Mesenchymal stem cell (in vitro differentiated cells and primary cell): ENCODE measurements around the gene CACNG6.

Experiments used
- DNase-seq: peaks from one replicate; pipeline ENCODE4 v3.0.0-alpha.2; 2013
- H2AFZ ChIP-seq: one replicate; pipeline ENCODE4 v1.6.1; 2013; ENCODE audit warnings: low read depth, mild to moderate bottlenecking, control low read depth, inconsistent platforms, low read length, moderate library complexity
- H2AK5ac ChIP-seq: 2 replicates; pipeline ENCODE4 v1.6.1; 2013; ENCODE audit warnings: low read length, moderate library complexity, mild to moderate bottlenecking, inconsistent platforms; ENCODE audit not compliant: severe bottlenecking
- H2BK120ac ChIP-seq: one replicate; pipeline ENCODE4 v1.6.1; 2013; ENCODE audit warnings: low read depth, mild to moderate bottlenecking, inconsistent platforms, low read length, moderate library complexity
- H2BK12ac ChIP-seq, 2 experiments: one replicate each; pipeline ENCODE4 v1.6.1; 2013; ENCODE audit warnings: inconsistent platforms in 2 of 2, low read length in 2 of 2, mild to moderate bottlenecking in 2 of 2, moderate library complexity in 2 of 2, control low read depth in 1 of 2
- H2BK15ac ChIP-seq: one replicate; pipeline ENCODE4 v1.6.1; 2013; ENCODE audit warnings: mild to moderate bottlenecking, low read depth, inconsistent platforms; ENCODE audit not compliant: poor library complexity, severe bottlenecking
- H2BK5ac ChIP-seq: 2 replicates; pipeline ENCODE4 v1.6.1; 2013; ENCODE audit warnings: low read depth, mild to moderate bottlenecking, low read length, control low read depth, inconsistent platforms; ENCODE audit not compliant: poor library complexity, severe bottlenecking
- H3K14ac ChIP-seq, 2 experiments: one replicate each; pipeline ENCODE4 v1.6.1; 2013; ENCODE audit warnings: inconsistent platforms in 2 of 2, low read length in 2 of 2, control low read depth in 1 of 2, mild to moderate bottlenecking in 1 of 2, moderate library complexity in 1 of 2
- H3K18ac ChIP-seq, 2 experiments: one replicate each; pipeline ENCODE4 v1.6.1; 2013; ENCODE audit warnings: inconsistent platforms in 2 of 2, low read length in 2 of 2, control low read depth in 1 of 2, low read depth in 1 of 2, mild to moderate bottlenecking in 1 of 2
- H3K23ac ChIP-seq, 2 experiments: one replicate each; pipeline ENCODE4 v1.6.1; 2013; ENCODE audit warnings: inconsistent platforms in 2 of 2, low read length in 2 of 2, mild to moderate bottlenecking in 2 of 2, moderate library complexity in 2 of 2, control low read depth in 1 of 2
- H3K27ac ChIP-seq: 2 replicates; pipeline ENCODE4 v1.5.1; 2013; ENCODE audit warnings: mild to moderate bottlenecking, moderate library complexity, low read length, control low read depth, inconsistent platforms; ENCODE audit not compliant: poor library complexity, severe bottlenecking
- H3K27me3 ChIP-seq, 2 experiments: 2 replicates each; pipeline versions ENCODE4 v1.6.1 to v1.7.0; 2013; ENCODE audit warnings: low read length in 2 of 2, mild to moderate bottlenecking in 2 of 2, moderate library complexity in 2 of 2, control low read depth in 1 of 2, inconsistent platforms in 1 of 2; ENCODE audit not compliant: control insufficient read depth in 1 of 2, insufficient read depth in 1 of 2
- H3K36me3 ChIP-seq, 2 experiments: 2 replicates each; pipeline versions ENCODE4 v1.6.1 to v1.7.0; 2013; ENCODE audit warnings: low read length in 2 of 2, control low read depth in 1 of 2, inconsistent platforms in 1 of 2, low read depth in 1 of 2, mild to moderate bottlenecking in 1 of 2; ENCODE audit not compliant: insufficient read depth in 2 of 2, control insufficient read depth in 1 of 2
- H3K4ac ChIP-seq, 2 experiments: one replicate each; pipeline ENCODE4 v1.6.1; 2013; ENCODE audit warnings: inconsistent platforms in 2 of 2, low read length in 2 of 2, mild to moderate bottlenecking in 2 of 2, moderate library complexity in 2 of 2, control low read depth in 1 of 2, low read depth in 1 of 2
- H3K4me1 ChIP-seq: 2 replicates; pipeline ENCODE4 v1.6.1; 2013; ENCODE audit warnings: low read depth, low read length, control low read depth; ENCODE audit not compliant: control insufficient read depth, insufficient read depth
- H3K4me2 ChIP-seq: 2 replicates; pipeline ENCODE4 v1.6.1; 2013; ENCODE audit warnings: low read length, mild to moderate bottlenecking, inconsistent platforms; ENCODE audit not compliant: poor library complexity, severe bottlenecking
- H3K4me3 ChIP-seq, 2 experiments: 2 replicates each; pipeline versions ENCODE4 v1.5.1 to v1.7.0; 2013; ENCODE audit warnings: low read length in 2 of 2, mild to moderate bottlenecking in 2 of 2, control low read depth in 1 of 2, low read depth in 1 of 2; ENCODE audit not compliant: insufficient read depth in 1 of 2
- H3K79me1 ChIP-seq: replicated peaks from 2 replicates; pipeline ENCODE4 v1.6.1; 2013; ENCODE audit warnings: mild to moderate bottlenecking, control low read depth, low read length, inconsistent platforms; ENCODE audit not compliant: poor library complexity, severe bottlenecking
- H3K9ac ChIP-seq: 2 replicates; pipeline ENCODE4 v1.7.0; 2013; ENCODE audit warnings: mild to moderate bottlenecking, low read length, moderate library complexity
- H3K9me3 ChIP-seq: 2 replicates; pipeline ENCODE4 v1.7.0; 2013; ENCODE audit warnings: mild to moderate bottlenecking, low read length; ENCODE audit not compliant: control insufficient read depth
- H4K8ac ChIP-seq: one replicate; pipeline ENCODE4 v1.6.1; 2013; ENCODE audit warnings: inconsistent platforms, mild to moderate bottlenecking, low read length, moderate library complexity
- H4K91ac ChIP-seq: one replicate; pipeline ENCODE4 v1.6.1; 2013; ENCODE audit warnings: mild to moderate bottlenecking, low read length, inconsistent platforms
- WGBS: methylation state at CpG from one replicate; pipeline ENCODE4 v1.1.7; 2013; ENCODE audit warnings: mixed read lengths; 5-methylcytosine and 5-hydroxymethylcytosine counted together

The CACNG6 gene

DNA sequence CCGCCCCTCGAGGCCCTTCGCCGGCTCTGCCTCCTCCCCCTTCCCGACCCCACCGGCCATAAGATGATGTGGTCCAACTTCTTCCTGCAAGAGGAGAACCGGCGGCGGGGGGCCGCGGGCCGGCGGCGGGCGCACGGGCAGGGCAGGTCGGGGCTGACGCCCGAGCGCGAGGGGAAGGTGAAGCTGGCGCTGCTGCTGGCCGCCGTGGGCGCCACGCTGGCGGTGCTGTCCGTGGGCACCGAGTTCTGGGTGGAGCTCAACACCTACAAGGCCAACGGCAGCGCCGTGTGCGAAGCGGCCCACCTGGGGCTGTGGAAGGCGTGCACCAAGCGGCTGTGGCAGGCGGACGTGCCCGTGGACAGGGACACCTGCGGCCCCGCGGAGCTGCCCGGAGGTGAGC is 1.4 kb downstream of the CACNG6 start:
- Histone ChIP-seq H2BK5ac (no peak overlapping the region), H3K79me1 (no peaks in the 10 kb centered on the region), H2AK5ac (no peak overlapping the region), H2BK15ac (no peak overlapping the region), H2BK12ac (no peak overlapping the region), H2AFZ (no peak overlapping the region), H3K9me3 (no peaks in the 10 kb centered on the region), H4K91ac (no peak overlapping the region), H3K4me1 (peaks cover 6% of the 10 kb centered on the region), H4K8ac (no peak overlapping the region), H3K27ac (no peak overlapping the region), H3K9ac (no peak overlapping the region), H3K23ac (no peak overlapping the region), H3K18ac (no peak overlapping the region), H3K4ac (no peak overlapping the region), H3K14ac (no peak overlapping the region), H2BK120ac (no peak overlapping the region), H3K4me3 (no peak overlapping the region), H3K36me3 (no peaks in the 10 kb centered on the region), H3K4me2 (no peak overlapping the region), H3K27me3 (peaks cover 14 to 70% of the 10 kb centered on the region in 2 experiments)
- no peak for DNase-seq
- 91% methylated on average over 35 of the region's 43 CpGs for WGBS

DNA sequence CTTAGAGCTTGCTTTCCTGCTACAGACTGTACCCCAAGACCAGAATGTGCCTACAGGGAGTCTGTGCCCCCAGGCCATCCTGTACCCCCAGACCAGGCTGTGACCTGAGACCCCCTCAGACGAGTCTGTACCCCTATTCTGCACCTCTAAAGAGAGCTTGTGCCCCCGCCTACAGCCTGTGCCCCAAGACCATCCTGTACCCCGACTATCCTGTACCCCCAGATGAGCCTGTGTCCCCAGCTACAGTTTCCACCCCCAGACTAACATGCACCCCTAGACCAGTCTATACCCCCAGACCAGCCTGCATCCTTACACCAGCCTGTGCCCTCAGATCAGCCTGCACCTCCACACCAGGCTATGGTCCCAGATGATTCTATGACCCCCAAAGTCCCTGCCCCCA is 2.0 kb downstream of the CACNG6 start:
- Histone ChIP-seq H3K4me3 (no peak overlapping the region), H3K27ac (no peak overlapping the region), H3K4me1 (peaks cover 6% of the 10 kb centered on the region), H3K27me3 (peaks cover 14 to 73% of the 10 kb centered on the region in 2 experiments), H2BK12ac (no peak overlapping the region), H3K4ac (no peak overlapping the region), H3K9me3 (no peaks in the 10 kb centered on the region), H3K14ac (no peak overlapping the region), H3K36me3 (no peaks in the 10 kb centered on the region), H2AFZ (no peak overlapping the region), H2BK120ac (no peak overlapping the region), H3K9ac (no peak overlapping the region), H3K18ac (no peak overlapping the region), H3K4me2 (no peak overlapping the region), H3K23ac (no peak overlapping the region), H2BK5ac (no peak overlapping the region), H2BK15ac (no peak overlapping the region), H4K8ac (no peak overlapping the region), H2AK5ac (no peak overlapping the region), H3K79me1 (no peaks in the 10 kb centered on the region), H4K91ac (no peak overlapping the region)
- WGBS, result 39% methylated on average over 3 of the region's 3 CpGs
- DNase-seq, result no peak

DNA sequence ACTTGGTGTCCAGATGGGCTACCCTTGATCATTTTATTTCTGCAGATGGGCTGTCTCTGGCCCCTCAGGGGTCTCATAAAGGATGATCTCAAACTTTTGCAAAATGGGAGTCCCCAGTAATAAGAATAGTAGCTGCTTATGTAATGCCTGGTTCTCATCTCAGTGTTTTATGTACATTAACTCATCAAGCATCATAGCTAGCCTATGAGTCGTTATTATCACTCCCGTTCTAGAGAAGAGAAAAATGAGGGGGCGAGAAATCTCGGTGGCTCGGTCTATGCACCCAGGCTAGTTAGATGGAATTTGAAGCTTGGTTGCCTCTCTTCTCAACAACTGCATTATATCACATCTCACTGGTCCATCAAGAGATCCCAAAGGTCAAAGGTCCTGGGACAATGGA is 3.4 kb downstream of the CACNG6 start:
- H3K4ac ChIP-seq, result no peak overlapping the region
- H2BK12ac ChIP-seq, result no peak overlapping the region
- H2BK5ac ChIP-seq, result no peak overlapping the region
- H3K27me3 ChIP-seq, result peaks cover 10 to 72% of the 10 kb centered on the region in 2 experiments
- H3K9me3 ChIP-seq, result no peaks in the 10 kb centered on the region
- no peak overlapping the region for H3K14ac ChIP-seq
- no peaks in the 10 kb centered on the region for H3K36me3 ChIP-seq
- peaks cover 6% of the 10 kb centered on the region for H3K4me1 ChIP-seq
- H3K27ac ChIP-seq, result no peak overlapping the region
- no peak for DNase-seq
- no peak overlapping the region for H2BK120ac ChIP-seq
- 77% methylated on average over 5 of the region's 5 CpGs for WGBS
- H4K91ac ChIP-seq, result no peak overlapping the region
- H4K8ac ChIP-seq, result no peak overlapping the region
- no peak overlapping the region for H3K18ac ChIP-seq
- no peak overlapping the region for H3K4me3 ChIP-seq
- no peak overlapping the region for H2BK15ac ChIP-seq
- no peak overlapping the region for H3K9ac ChIP-seq
- no peak overlapping the region for H2AK5ac ChIP-seq
- H3K23ac ChIP-seq, result no peak overlapping the region
- no peak overlapping the region for H3K4me2 ChIP-seq
- no peaks in the 10 kb centered on the region for H3K79me1 ChIP-seq
- no peak overlapping the region for H2AFZ ChIP-seq

DNA sequence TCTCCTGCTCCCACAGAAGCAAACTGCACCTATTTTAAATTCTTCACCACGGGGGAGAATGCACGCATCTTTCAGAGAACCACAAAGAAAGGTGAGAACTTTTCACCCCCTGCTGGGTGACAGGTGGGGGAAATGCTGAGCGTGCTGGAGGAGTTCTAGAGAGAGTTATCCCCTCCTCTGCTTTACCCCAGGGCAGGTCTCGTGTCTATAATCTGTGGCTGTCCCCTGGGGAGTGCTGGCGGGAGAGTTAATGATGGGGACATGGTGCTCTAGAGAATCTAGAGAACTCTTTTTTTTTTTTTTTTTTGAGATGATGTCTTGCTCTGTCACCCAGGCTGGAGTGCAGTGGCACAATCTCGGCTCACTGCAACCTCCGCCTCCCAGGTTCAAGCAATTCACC is 6.8 kb downstream of the CACNG6 start:
- no peaks in the 10 kb centered on the region for H3K9me3 ChIP-seq
- H3K36me3 ChIP-seq, result no peaks in the 10 kb centered on the region
- no peak overlapping the region for H4K91ac ChIP-seq
- no peak overlapping the region for H3K14ac ChIP-seq
- H2BK120ac ChIP-seq, result no peak overlapping the region
- H3K4me2 ChIP-seq, result no peak overlapping the region
- H2BK15ac ChIP-seq, result no peak overlapping the region
- no peak overlapping the region for H3K18ac ChIP-seq
- peaks cover 0 to 77% of the 10 kb centered on the region in 2 experiments for H3K27me3 ChIP-seq
- no peaks in the 10 kb centered on the region for H3K4me1 ChIP-seq
- DNase-seq, result no peak
- no peak overlapping the region for H3K27ac ChIP-seq
- H3K23ac ChIP-seq, result no peak overlapping the region
- H2AFZ ChIP-seq, result no peak overlapping the region
- H2AK5ac ChIP-seq, result no peak overlapping the region
- no peak overlapping the region for H2BK5ac ChIP-seq
- H2BK12ac ChIP-seq, result no peak overlapping the region
- H3K9ac ChIP-seq, result no peak overlapping the region
- H3K79me1 ChIP-seq, result no peaks in the 10 kb centered on the region
- no peak overlapping the region for H4K8ac ChIP-seq
- no peak overlapping the region for H3K4ac ChIP-seq
- H3K4me3 ChIP-seq, result no peak overlapping the region
- WGBS, result 22% methylated on average over 3 of the region's 7 CpGs
